IPS DF 4.7 (cell line): ENCODE results near the gene MYLK.

Experiments
- DNase-seq: peaks from one replicate; pipeline ENCODE4 v3.0.0-alpha.2; 2013; ENCODE audit warnings: low spot score; ENCODE audit errors: extremely low read depth

The MYLK gene

GRCh38 chr3:123683505-123684154 is 200.5 kb downstream of the MYLK start:
- no peak for DNase-seq

DNA sequence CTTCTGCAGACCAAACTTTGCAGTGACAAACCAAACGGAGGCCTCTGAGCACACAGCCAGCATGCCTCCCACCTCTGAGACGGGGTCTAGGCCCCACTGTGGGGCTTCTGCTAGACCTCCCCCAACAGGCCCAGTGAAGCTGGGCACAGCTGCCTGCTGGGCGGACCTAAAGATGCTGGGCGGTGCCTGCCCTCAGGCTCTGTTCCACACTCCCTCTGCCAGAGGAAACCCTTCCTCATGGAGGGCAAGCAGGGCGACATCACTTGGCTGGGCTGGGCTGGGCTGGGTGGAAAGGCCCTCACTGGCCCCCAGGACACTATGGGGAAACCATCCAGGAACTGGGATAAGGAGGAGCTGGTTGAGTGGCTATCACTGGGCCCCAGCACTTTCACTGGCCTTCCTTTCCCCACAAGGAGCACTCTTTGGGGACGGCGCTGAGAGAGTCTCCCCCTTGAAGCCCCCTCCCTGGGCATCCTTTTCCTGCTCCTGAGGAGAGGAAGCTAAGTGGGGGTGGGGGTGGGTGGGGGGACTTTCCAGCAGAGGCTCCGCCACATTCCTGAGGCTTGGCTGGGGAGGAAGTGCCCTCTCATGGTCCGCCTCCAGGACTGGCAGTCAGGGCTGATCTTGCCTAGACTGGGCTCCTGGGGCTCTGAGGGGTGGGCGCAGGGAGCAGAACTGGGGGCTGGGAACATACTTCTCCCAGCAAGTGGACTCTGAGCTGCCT is 201.2 kb downstream of the MYLK start:
- no peak for DNase-seq

GRCh38 chr3:123682302-123682701 is 201.8 kb downstream of the MYLK start:
- DNase-seq = no peak

DNA sequence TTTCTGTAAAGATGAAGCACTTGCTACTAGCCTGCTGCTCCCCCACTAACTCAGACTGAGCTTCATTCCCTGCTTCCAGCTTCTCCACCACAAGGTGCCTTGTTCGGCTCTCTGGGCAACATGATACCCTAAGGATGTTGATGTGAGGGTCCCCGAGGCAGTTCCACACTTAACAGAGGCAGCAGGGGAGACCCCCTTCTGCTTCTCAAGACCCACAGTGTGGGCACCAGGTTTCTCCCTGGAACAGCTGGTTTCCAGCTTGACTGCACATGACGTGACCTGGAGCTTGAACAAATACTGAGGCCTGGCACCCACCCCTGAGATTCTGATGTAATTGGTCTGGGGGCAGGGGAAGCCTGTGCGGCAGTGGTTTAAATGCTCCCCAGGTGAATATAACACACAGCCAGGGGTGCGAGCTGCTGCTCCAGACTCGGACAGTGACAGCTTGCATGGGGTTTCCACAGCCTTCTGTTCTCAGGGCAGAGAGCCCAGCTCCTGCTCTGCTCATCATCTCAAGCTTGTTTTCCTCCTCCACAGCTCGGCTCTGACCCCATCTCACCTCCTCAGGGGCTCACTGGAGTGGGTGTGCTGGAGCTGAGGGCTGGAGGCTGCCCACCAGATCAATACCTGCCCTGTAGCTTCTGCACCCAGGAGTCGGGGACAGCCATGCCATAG is 204.3 kb downstream of the MYLK start:
- DNase-seq = no peak

DNA sequence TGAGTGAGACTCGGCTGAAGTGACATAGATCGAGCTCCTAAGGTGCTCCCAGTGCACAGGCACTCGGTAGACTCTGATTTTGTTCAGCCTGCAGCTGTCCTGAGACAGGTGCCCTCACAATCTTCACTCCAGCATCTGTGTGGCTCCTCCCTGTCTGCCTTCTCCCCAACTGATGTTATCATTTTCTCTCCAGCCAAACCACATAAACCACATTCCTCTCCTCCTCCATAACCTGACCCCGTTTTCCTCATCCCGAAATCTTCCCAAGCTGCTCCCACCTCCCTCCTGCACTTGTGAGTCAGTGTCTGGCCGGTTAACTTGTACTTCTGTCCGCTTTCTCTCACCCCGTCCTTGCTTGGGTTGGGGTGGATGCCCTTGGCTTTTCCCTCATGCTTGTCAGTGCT is 206.0 kb downstream of the MYLK start:
- DNase-seq = no peak

- no peak for DNase-seq
Observed at GRCh38 chr3:123672429-123673146, 211.5 kb downstream of the MYLK start.

- DNase-seq = no peak
Observed at GRCh38 chr3:123670743-123671142, 213.4 kb downstream of the MYLK start.

DNA sequence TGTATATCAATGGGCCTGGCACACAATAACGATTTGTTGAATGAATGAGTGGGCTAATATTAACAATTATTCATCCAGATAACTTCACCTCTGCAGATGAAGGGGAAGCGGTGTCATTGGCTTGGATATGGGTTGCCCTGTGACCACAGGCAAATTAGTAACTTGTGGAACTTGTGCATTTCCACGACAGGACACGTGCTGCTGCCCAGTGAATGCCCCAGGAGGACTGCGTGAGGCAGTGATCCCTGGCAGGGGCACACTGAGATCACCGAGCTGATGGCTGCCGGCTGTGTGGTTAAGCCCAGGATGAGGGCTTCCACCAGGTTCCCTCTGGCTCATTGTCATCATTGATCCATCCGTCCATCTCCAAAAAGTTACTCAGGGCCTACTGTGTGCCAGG is 215.2 kb downstream of the MYLK start:
- no peak for DNase-seq

DNA sequence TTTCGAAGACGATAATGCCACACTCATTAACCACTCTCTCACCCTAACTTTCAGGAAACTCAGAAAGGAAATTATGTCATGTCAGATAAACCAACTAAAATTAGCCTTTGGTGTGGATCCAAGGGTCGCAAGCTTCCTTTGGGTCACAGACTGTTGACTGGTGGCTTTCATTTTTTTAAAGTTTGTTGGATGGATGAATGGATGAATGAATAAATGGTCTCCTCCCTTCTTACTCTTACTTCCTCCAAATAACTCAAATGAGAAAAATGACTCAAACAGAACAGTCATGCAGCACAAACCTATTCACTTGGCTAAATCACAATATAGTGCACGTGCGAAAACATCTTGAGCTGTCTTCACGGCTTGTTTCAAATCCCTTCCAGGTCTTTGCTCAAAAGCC is 216.3 kb downstream of the MYLK start:
- DNase-seq = no peak

- no peak for DNase-seq
Observed at GRCh38 chr3:123664753-123665152, 219.4 kb downstream of the MYLK start.

- no peak for DNase-seq
Observed at GRCh38 chr3:123663977-123664376, 220.2 kb downstream of the MYLK start.

DNA sequence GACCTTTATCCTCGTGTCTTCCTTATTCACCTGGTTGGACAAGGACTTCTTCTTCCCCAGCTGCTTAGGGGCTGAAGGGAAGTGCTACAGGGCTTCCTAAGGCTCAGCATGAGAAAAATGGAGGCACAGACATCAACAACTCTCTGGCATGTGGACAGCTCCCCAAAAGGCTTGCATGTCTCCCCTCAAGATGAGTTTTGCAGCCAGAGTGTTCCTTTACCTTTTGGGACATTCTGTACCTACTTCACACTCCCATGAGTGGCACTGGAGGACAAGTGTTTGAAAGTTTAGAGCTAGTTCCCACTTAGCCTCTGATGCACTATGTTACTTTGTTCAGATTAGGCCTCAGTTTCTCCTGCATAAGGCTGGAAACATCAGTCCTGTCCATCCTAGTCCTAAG is 222.2 kb downstream of the MYLK start:
- no peak for DNase-seq

- DNase-seq = no peak
Observed at GRCh38 chr3:123660900-123661299, 223.2 kb downstream of the MYLK start.

DNA sequence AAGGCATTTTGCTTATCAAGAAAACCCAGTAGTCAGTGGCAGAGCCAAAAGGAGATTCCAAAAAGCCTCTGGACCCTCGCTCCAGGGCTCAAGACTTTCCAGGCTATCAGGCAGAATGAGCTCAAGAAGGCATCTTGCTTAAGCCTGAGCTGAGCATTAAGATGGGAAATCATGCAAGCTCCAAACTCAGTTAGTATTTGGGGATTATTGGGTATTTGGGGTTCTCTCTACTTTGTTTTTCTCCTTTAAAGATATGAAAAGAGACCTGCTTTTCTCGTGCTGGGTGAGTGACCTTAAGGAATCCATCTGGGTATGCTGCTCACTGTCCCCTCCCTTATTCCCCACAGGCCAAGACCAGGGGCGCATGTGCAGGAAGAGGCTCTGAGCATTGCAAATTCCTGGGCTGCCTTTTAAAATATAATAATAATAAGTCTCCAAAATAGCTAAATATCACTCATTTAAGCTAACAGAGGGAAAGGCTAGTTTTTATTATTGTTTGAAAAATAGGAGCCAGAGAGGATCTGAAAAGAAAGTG is 223.9 kb downstream of the MYLK start:
- DNase-seq = no peak

DNA sequence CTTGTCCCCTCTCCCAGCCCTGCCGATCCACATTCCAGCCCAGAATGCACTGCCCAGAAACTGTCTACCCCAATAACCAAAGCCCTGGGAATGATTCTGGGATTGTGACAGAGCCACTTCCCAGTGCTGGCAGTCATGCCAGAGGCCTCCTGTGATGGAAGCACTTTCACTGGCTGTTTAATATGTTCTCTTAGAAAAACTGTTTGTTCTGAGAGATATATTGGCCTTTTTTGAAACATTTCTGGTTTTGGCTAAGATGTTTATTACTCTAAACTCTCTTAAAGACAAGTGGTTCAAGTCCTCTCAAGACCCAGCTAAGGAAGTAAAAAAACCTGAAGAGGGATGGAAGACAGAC is 225.3 kb downstream of the MYLK start:
- DNase-seq = no peak

DNA sequence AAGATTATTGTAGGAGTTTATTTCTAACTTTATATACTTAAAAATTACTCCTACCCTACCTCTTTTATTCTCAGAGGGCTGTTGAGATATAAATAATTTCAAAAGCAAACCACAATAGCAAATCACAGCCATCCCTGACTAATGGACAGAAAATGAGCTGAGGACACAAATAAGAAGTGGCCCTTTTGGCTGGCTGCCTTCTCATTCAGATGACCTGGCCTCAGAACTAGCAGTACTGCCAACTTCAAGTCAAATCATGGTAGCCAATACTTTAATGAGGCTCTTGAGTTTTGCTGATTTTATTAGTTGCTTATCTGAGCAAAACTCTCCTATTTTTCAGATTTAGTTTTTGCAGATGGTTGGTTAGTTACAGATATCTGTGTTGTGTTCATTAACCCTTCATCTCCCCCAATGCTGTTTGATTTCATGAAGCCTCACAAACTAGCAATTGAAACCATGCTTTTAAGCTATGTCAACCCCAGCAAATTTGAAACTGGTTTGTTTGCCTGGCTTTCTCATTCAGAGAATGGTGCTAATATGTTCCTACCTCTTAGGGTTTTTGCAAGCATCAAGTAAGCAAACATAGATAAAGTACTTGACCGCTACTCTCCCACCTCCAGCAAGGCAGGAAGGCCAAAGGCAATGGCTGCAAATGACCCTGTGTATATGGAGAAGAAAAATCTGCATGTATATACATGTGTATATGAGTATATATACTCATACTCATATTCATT is 225.8 kb downstream of the MYLK start:
- DNase-seq = no peak

GRCh38 chr3:123657568-123657967 is 226.6 kb downstream of the MYLK start:
- DNase-seq = no peak

- no peak for DNase-seq
Observed at GRCh38 chr3:123657111-123657510, 227.0 kb downstream of the MYLK start.

GRCh38 chr3:123656691-123657090 is 227.4 kb downstream of the MYLK start:
- DNase-seq = no peak

DNA sequence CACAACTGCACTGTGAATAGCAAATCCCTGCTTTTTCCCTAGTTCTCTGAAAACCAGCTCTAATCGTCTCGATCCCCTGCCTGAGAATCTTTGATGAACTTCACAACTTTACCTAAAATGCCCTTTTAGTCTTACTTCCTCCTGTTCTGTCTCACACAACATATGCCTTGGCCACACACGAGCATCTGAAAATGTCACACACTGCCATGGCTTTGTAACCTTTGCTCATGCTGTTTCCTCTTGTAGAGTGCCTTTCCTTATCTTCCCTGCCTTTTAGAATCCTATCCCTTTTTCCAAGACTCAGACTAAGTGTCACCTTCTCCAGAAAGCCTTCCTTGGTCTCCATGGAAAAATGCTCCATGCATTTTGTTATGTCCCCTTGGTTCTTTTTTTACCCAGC is 227.9 kb downstream of the MYLK start:
- no peak for DNase-seq

DNA sequence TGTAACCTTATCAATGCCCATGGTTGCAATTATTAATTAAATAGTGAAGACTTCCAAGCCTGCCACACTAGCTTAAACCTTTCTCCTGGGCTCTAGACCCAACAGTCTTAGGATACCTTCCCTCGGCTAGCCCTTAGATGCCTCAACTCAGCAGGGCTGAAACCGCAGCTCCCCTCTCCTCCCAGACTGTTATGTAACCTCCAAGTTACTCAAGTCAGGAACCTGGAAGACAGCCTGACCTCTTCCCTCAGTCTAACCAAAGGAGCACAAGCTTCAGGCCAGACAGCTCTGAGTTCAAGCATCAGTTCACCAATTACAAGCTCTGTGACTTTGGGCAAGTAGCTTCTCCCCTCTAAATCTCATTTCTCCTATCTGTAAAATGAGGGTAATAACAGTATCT is 228.7 kb downstream of the MYLK start:
- no peak for DNase-seq
